ENCODE data around the gene ABCA7. TPM values are rescaled to one million over a fixed set of nuclear protein-coding genes. Genes with fewer than 3 reads are reported as not detected.

ABCA7 gene
- total RNA-seq, 4 donors from 2014 or later = 10.3 to 29.8 (median 15.9) TPM

GRCh38 chr19:1004204-1004802 is 35.6 kb upstream of the ABCA7 start:
- ATAC-seq (ENCODE audit: low FRiP score) (no peak), DNase-seq (ENCODE audit: low spot score) (no peak)
- TF ChIP-seq CTCF (IDR thresholded peaks at IDR 0.05) = no peak

DNA sequence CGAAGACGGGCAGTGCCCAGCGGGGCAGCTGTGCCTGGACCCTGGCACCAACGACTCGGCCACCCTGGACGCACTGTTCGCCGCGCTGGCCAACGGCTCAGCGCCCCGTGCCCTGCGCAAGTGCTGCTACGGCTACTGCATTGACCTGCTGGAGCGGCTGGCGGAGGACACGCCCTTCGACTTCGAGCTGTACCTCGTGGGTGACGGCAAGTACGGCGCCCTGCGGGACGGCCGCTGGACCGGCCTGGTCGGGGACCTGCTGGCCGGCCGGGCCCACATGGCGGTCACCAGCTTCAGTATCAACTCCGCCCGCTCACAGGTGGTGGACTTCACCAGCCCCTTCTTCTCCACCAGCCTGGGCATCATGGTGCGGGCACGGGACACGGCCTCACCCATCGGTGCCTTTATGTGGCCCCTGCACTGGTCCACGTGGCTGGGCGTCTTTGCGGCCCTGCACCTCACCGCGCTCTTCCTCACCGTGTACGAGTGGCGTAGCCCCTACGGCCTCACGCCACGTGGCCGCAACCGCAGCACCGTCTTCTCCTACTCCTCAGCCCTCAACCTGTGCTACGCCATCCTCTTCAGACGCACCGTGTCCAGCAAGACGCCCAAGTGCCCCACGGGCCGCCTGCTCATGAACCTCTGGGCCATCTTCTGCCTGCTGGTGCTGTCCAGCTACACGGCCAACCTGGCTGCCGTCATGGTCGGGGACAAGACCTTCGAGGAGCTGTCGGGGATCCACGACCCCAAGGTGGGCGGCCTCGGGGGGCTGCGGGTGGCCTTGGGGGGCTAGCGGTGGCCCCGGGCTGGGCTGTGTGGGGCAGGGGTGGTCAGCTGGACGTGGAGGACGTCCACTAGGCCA is 34.9 kb upstream of the ABCA7 start:
- DNase-seq (ENCODE audit: low spot score) (no peak), ATAC-seq (ENCODE audit: low FRiP score) (no peak)
- no peak for TF ChIP-seq CTCF (IDR thresholded peaks at IDR 0.05)

- TF ChIP-seq CTCF (IDR thresholded peaks at IDR 0.05) = no peak
- no peak for ATAC-seq (ENCODE audit: low FRiP score)
- DNase-seq (ENCODE audit: low spot score) = no peak
Measured at GRCh38 chr19:1006711-1007398, 33.1 kb upstream of the ABCA7 start.

DNA sequence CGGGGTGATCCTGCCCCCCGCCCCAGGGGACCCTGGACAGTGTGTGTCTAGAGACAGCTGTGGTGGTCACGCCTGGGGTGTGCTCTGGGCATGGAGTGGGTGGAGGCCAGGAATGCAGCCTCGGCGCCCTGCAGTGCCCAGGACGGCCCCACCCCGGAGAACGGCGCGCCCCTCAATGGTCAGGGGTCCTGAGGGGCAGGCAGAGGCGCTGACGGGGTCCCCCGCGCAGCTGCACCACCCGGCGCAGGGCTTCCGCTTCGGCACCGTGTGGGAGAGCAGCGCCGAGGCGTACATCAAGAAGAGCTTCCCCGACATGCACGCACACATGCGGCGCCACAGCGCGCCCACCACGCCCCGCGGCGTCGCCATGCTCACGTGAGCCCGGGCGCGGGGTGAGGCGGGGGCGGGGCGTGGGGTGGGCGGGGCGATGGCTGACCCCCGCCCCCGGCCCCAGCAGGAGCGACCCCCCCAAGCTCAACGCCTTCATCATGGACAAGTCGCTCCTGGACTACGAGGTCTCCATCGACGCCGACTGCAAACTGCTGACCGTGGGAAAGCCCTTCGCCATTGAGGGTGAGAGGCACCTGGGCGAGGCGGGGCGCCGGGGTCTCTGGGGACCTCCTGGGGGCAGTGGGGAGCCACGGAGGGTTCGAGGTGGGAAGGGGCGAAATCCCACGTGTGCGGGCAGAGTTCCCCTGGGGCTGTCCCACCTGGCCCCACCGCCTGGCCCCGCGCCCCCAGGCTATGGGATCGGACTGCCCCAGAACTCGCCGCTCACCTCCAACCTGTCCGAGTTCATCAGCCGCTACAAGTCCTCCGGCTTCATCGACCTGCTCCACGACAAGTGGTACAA is 32.3 kb upstream of the ABCA7 start:
- no peak for TF ChIP-seq CTCF (IDR thresholded peaks at IDR 0.05)
- DNase-seq (ENCODE audit: low spot score) = no peak
- no peak for ATAC-seq (ENCODE audit: low FRiP score)

DNA sequence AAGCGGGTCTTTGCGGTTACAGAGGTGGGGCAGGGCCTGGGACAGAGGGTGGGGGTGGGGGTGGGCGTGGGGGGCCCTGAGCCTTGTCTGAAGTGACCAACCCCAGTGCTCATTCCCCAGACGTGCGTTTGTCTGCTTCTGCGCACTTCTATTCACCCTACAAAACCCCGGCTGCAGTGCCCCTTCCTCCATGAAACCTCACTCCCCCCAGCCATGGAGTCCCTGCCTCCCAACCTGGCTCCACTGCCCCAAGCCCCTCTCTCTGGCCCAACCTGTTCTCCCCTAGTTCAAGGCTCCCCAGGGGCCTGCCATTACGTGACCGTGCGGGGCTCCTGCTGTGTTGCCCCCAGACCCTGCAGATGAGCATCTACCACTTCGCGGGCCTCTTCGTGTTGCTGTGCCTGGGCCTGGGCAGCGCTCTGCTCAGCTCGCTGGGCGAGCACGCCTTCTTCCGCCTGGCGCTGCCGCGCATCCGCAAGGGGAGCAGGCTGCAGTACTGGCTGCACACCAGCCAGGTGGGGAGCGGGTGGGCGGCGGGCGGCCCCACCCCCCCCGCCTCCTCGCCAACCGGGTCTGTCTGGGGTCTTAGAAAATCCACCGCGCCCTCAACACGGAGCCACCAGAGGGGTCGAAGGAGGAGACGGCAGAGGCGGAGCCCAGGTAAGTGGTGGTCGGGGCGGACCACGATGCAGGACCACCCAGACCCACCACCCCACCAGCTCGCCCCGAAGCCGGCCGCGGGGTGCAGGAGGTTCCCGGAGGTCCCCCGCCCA is 31.5 kb upstream of the ABCA7 start:
- no peak for ATAC-seq (ENCODE audit: low FRiP score)
- no peak for TF ChIP-seq CTCF (IDR thresholded peaks at IDR 0.05)
- no peak for DNase-seq (ENCODE audit: low spot score)
